ENCODE measurements around the gene LDLRAD4.

The LDLRAD4 gene

DNA sequence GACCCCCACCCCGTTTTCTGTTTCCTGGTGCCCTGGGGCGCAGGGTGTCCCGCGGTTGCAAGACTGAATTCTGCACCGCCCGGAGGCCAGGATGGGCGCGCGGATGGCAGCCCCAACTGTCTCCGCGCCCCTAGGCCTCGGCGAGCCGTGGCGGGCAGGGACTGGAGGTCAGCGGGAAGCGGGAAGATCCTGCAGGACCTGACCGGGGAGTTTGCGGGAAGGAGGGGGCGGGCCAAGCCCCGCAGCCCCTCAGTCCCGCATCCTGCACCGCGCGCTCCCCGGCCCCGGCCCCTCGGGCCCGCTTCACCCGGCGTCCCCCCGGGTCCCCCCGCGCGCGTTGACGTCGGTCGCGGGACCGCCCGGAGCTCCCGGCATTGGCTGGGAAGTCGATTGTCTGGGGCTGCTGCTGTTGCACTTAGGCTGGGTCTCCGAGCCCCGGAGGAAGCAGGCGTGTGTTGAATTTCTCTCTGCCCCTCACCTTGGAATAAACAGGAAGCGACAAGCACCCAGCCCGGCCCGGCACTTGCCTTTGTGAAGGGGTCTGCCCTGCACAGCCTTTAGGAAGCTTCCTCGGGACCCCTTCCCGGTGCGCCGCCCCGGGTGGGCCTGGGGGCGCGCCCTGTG is at the start of gene LDLRAD4:
TSS of gene LDLRAD4 (plus strand) at position 393 of the 624 bp plus-strand sequence.
- peak; percentile 31 for DNase-seq (ENCODE audit: low read depth)

DNA sequence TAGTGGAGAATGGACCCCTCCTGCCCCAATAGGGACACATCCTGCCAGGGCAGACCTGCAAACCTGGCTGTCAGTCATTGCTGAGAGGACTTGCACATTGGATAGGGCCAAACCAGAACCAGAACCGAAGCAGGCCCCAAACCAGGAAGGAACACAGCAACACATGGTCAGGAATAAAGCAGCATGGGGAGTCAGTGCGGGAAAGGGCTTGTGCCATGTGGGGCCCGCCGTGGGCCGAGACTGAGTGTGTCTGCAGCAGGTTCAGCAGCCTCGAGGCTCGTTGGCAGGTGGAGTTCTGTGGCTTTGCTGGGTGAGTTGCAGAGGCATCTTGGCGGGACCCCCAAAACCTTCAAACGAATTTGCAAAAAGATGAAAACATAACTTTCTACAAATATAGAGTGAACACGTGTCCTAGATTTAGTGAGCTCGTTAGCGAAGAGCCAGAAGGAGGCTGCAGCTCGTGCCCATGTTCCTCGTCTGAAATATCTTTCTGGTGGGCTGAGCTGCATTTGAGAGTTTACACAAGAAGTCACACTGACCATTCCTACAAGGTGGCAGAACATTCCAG is 44.9 kb upstream of the LDLRAD4 start:
- no peak for DNase-seq (ENCODE audit: low read depth)

DNA sequence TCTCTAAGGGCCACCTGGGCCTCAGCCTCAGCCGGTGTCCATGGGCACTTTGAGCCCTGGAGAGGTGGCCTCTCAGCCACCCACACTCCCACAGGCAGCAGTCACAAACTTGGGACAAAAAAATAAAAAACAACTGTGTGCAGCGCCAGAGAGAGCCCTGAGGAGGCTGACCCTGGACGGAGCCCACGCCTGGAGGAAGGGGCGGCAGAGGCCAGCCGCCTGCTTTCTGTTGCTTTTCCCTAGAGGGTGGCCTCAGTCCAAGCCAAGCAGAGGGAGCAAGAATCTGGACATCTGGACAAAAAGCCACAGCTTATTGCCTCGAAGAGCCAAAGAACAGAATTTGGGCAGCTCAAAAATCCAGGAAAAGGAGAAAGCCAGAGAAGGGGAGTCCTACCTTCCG is 43.3 kb upstream of the LDLRAD4 start:
- no peak for DNase-seq (ENCODE audit: low read depth)

DNA sequence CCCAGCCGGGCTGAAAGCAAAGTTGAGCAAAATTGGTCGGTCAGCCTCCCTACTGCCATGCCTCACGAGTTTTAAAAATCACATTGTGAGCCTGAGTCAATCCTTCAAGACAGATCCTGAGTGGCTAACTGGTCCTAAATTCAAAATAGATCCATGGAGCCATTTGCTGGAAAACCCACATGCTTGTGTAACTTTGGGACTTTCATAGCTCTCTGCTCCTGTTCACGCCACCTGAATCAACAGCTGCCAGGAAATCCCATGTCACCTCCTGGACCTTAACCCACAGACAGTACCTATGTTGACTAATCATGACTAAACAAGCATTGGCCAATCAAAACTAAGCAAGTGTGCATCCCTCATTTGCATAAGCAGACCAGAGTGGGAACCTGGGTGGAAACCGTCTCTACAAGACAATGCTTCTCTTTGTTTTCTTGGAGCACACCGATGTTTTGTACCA is 42.8 kb upstream of the LDLRAD4 start:
- DNase-seq (ENCODE audit: low read depth): no peak

DNA sequence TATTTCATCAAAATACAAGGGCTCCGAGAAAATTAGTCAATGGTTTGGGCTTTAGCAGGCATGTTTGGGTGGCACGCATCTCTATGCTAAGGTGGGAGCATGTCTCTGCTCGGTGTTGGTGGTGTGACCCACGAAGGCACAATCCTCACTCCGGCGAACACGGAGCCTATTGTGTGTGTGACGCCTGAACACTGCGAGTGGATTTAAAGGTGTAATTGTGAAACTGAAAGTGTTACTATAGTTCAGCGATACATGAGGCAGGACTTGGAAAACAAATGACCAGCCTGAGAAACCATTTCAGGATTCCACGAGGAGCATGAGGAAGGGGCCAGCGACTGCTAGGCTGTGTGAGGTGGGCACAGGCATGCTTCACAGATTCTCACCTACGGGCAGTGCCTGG is 41.7 kb upstream of the LDLRAD4 start:
- DNase-seq (ENCODE audit: low read depth): no peak

DNA sequence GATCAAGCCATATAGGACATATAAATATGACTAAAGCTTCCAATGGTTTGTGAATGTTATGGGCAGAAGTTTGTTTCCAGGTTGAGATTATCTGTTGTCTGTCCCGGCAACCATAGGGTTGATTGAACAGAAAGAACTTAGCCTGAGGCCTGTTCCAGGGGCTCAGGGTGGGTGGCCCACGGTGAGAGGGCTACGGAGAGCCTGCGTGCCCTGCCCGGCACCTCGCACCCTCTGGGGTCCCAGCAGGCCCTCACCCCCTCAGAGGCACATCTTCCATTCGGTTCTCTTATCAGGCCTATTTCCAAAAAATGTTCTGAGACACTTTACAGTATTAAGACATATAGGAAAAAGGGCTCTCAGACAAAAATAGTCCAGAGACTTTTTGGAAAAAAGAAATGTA is 40.4 kb upstream of the LDLRAD4 start:
- DNase-seq (ENCODE audit: low read depth): no peak

DNA sequence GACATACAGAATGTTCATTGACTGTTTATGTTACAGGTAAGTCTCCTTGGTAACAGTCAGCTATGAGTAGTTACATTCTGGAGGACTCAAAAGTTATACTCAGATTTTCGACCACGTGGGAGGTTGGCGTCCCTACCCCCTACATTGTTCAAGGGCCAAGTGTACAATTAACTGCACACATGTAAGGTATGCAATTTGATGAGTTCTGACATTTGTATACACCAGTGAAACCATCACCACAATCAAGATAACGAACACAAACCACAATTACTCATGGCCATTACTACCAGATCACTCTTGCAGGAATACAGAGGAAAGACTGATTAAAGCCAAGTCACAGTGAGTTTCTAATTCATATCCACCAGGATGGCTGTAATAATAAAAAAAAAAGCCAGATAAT is 39.6 kb upstream of the LDLRAD4 start:
- DNase-seq (ENCODE audit: low read depth): peak; percentile 27

DNA sequence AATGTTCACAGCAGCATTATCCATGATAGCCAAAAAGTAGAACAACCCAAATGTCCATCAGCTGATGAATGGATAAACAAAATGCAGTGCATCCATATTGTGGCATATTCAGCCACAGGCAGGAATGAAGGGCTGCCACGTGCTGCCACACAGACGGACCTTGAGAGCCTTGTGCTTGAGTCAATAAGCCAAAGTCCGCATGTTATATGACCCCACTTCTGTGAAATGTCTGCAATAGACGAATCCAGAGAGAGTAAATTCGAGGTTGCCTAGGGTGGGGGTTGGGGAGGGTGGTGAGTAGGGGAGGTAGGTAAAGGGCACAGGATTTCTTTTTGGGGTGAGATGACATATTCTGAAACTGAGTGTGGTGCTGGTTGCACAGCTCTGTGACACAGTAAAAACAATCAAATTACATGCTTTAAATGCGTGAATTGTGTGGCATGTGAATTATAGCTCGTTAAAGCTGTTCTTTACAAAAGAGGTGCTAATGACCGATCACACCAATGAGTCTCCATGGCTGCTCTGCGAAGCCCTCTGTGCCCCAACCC is 38.9 kb upstream of the LDLRAD4 start:
- peak; percentile 26 for DNase-seq (ENCODE audit: low read depth)

DNA sequence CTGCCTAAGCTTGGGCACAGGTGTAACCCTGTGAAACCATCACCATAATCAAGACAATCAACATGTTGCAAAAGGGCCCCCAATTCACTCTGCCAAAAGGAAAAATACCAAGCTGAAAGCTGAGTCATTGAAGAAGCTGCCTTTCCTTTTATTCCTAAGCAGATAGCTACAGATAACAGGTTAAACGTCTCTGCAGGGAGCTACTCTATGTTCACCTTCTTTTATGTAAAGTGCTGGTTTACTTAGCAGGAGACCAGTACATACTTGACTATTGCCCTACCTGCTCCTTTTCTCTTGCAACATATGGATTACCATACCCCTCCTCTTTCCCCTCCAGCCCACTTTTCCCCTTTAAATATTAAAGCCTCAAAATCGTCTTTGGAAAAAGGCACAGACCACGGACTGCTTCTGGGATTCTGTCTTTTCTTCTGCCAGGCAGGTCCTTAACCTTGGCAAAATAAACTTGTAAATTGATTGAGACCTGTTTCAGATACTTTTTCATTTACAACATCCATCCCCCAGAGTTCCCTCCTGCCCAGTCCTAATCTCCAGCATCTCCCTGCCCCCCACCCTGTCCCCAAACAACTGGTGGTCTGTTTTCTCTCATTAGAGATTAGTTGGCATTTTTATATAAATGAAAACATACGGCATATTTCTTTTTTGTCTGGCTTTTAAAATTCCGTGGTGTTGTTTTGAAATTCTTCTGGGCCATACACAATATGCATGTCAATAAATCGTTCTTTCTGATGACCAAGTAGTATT is 37.8 kb upstream of the LDLRAD4 start:
- DNase-seq (ENCODE audit: low read depth): no peak

DNA sequence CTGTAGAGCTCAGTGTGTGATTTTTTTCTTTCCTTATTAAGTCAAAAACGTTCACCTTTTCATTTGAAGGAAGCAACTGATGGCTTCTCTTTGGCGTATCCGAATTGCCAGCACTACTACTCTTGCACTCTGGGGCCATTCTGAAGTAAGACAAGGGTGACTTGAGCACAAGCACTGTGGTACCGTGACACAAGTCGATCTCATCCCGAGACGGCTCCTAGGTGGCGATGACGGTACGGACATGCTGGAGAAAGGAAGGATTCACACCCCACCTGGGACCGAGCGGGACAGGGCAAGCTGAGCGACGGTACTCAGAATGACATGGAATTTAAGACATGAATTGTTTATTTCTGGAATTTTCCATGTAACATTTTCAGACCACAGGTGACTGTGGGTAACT is 36.8 kb upstream of the LDLRAD4 start:
- no peak for DNase-seq (ENCODE audit: low read depth)

DNA sequence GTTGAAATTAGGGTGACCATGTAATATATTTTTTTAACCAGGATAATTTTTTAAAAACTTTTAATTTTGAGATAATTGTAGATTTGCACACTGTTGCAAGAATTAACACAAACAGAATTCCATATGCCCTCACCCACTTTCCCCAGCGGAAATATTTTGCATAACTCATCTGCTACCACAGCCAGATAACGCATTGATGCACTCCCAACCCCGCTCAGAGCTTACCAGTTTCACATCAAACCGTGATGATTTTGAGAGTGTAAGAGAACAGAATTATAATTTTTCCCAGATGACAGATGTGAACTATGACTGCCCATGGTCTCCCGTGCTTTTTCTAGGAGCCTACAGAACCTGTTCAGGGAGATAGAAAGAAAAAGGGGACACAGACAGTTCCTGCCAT is 35.2 kb upstream of the LDLRAD4 start:
- DNase-seq (ENCODE audit: low read depth): no peak

DNA sequence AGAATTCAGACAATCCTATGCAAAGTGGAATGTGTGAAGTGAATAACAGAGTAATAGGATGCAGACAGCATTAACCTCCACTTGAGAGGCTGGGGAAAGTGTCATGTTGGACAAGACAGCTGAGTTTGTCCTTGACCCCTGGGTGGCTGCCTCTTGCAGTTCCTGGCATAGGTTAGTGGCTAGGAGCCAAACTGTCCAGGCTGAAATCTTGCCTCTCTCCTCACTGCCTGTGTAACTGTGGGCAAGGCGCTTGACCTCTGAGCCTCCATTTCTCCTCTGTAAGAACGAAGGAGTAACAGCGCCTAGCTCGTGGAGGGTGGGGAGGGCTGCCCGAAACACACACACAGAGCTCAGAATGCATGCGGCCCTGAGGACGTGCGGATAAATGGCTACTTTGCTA is 34.8 kb upstream of the LDLRAD4 start:
- DNase-seq (ENCODE audit: low read depth): no peak

DNA sequence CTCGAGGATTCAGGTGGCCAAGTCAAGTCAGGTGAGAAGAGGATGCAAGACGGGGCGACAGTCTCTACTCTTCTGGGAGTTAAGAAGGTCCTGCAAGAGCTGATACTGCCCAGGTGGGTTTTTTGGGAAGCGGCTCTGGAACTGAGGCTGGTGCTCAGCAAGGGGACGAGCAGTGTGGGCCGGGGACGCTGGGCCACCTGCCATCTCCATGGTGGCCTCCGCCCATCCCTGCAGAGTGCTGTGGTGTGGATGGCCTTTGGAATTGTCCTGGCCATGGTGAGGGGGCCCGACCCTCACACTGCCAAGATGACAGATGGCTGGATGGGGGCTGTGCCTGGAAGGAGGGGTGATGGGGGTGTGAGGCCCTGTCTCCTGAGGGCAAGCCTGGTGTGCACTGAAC is 34.2 kb upstream of the LDLRAD4 start:
- DNase-seq (ENCODE audit: low read depth): no peak

DNA sequence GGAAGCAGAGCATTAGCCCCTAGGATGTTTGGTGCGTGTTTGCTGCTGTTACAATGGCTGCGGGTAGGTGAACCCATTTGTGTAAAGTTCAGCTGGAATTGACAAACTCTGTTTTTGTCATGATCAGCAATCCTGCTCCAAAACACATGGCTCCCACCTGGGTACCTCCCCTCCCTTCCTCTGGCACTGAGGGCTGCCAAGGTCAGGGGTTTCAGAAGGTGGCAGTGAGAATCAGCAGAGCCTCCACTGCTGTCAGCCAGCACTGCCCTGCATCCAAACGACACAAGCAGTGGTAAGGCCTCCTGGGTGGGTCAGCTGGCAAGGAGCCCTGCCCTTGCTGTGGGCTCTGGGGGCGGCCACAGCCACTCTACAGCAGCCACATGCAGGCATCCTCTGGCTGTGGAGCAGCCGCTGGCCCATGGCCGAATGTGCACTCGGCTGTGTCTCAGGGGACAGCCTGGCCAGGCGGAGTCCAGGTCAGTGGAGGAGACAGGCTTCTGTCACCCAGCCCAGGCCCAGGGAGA is 32.8 kb upstream of the LDLRAD4 start:
- DNase-seq (ENCODE audit: low read depth): no peak

DNA sequence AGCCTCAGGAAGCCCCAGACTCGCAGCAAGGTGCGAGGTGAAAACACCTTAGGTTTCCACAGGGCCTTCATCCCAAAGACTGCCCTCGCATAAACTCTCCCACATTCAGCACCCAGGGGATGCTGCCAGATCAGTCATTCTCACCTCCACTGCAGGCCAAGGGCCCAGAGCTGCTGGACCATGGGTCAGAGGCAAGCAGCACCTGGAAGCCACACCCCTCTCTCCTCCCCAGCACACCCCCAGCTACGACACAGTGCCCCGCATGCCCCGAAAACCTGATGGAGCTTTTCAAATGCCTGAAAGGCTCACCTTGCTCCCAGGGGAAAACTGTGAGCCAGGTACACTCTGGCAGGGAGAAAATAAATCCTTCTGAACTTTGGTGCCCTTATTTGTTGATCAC is 31.9 kb upstream of the LDLRAD4 start:
- no peak for DNase-seq (ENCODE audit: low read depth)

DNA sequence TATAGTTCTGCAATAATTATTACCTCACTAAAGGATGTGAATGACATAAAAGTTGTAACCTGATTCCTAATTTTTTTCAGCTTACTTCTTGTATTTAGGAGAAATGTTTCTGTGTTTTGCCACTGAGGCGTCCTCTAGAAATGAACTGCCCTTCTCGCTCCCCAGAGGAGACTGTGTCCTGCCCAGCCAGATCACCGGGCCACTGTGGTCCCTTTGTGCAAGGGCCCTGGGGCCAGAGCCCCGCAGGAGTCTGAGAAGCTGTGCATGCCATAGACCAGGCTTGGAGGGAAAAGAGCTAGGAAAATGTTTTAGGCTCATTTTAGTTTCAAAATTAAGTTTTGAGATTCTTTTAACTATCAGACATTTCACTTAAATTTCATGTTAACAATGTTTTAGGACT is 31.1 kb upstream of the LDLRAD4 start:
- DNase-seq (ENCODE audit: low read depth): no peak

DNA sequence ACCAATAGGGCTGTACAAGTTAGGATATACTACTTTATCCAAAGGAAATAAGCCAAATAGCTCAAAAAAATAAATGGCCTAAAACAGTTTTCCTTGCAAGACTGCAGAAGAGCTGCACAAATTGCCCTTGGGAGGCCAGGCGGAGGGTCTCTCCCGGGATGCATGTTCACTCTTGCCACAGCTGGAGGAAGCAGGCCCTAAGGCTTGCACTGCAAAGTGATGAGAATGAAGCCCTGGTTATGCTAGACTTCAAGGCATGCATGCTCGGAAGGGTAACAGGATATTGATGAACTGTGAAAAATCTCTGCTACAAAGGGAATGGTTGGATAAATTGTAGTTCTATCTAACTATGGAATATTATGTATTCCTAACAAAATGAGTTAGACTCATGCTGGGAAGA is 27.5 kb upstream of the LDLRAD4 start:
- DNase-seq (ENCODE audit: low read depth): no peak

DNA sequence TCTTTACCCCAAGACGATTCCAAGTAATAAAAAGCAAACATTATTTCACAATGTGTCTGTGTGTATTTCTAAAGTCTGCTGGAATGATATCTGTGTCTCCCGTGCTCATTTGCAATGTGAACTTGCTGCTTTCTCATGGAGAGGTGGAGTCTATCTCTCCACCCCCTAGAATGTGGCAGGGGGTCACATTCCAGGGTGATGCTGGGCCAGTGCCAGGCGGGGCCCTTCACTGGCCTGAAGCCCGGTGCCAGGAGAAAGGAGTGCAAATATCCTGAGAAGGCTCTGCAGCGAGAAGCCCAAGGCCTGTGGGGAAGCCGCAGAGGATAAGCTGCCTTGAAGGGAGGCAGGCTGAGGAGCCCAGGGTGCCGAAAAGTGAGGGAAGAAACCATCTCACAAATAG is 26.8 kb upstream of the LDLRAD4 start:
- no peak for DNase-seq (ENCODE audit: low read depth)

DNA sequence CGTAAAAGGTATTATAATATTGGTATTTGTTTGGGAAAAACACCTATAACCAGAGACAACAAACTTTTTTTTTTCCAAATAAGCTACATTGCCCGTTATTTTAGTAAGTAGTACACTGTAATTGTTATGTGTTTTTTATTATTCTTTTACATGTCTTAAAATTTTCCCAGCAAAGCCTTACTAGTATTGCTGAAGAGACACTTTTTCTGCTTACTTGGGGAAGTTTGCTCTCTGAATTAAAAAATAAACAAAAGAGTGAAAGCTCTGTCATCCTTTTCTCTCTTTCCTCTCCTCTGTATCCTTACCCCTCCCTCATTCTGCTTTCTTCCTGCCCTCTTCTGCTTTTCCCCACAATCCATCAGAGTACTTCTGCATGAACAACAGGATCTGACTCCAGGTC is 25.6 kb upstream of the LDLRAD4 start:
- no peak for DNase-seq (ENCODE audit: low read depth)

DNA sequence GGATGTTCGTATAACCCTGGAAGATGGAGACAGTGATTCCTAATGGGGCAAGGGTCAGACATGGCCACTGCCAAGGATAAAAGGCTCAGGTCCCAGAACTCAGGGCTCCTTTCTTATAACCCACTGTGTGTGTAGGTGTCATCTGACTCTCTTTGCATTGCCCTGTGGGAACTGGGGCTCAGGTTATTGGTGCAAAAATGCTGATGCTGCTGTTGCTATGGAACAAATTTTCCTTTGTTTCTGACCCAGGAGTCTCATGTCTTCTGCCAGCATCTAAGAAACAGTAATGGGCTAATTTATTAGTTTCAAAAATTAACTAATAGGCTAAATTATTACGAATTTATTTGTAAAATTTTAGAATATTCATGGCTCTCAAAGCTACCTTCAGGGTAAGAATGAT is 24.3 kb upstream of the LDLRAD4 start:
- DNase-seq (ENCODE audit: low read depth): no peak

DNA sequence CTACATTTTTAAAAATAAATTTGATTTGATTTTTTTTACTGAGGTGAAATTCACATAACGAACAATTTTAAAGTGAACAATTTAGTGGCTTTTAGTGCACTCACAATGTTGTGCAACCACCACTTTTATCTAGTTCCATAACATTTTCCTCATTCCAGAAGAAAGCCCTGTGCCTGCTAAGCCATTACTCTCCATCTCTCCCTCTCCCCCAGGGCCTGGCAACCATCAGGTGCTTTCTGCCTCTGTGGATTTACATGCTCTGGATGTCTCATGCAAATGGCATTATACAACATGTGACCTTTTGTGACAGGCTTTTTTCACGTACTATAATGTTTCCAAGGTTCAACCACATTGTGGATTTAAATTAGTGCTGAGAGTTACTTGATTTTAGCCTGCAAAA is 19.9 kb upstream of the LDLRAD4 start:
- no peak for DNase-seq (ENCODE audit: low read depth)

DNA sequence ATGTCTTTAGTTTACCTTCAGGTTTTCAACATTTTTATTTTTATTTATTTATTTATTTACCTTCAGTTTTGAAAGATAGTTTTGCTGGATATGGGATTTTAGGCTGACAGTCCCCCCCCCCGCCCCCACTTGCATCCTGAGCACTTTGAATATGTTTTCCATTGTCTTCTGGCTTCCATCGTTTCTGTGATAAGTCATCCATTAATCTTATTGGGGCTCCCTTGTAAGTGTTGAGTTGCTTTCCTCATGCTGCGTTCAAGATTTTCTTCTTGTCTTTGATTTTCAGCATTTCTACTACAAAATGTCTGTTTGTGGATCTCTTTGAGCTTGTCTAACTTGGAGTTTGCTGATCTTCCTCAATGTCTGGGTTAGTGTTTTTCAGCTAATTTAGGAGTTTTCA is 19.4 kb upstream of the LDLRAD4 start:
- no peak for DNase-seq (ENCODE audit: low read depth)

DNA sequence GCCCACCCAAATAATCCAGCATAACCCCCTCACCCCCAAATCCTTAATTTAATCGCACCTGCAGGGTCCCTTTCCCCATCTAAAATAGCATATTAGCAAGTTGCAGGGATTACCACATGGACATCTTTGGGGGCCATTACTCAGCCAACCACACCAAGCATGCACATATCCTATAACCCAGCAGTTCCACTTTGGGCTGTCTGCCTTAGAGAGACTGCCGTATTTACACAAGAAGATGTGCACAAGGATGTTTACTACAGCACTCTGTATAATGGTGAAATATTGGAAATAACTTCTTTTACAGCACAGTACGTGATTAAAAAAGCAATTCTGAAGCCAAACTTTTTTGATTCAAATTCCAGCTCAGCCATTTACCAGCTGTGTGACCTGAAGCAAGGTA is 17.3 kb upstream of the LDLRAD4 start:
- DNase-seq (ENCODE audit: low read depth): no peak

All from activated T-cell treated with anti-CD3 and anti-CD28 coated beads for 48 hours (primary cell).